Uterus (tissue), 2 donors: ENCODE results near the gene SUGCT.

Experiments used
- POLR2A ChIP-seq, 2 donors: fragments of 450-650 bp; IDR thresholded peaks; one replicate each; pipeline ENCODE4 v1.6.1; 2016; ENCODE audit warnings: antibody characterized with exemption in 2 of 2, mild to moderate bottlenecking in 1 of 2, moderate library complexity in 1 of 2
- TF ChIP-seq, protein P1 (sequence below), 4 experiments: fragments of 200-600 bp in 2 of 4; fragments of 450-650 bp in 2 of 4; sonication (generic) in 2 of 4; IDR thresholded peaks; one replicate each; pipeline ENCODE4 v1.5.1; 2016 to 2019; ENCODE audit warnings: antibody characterized with exemption in 4 of 4, mild to moderate bottlenecking in 2 of 4, moderate library complexity in 1 of 4

DNA sequence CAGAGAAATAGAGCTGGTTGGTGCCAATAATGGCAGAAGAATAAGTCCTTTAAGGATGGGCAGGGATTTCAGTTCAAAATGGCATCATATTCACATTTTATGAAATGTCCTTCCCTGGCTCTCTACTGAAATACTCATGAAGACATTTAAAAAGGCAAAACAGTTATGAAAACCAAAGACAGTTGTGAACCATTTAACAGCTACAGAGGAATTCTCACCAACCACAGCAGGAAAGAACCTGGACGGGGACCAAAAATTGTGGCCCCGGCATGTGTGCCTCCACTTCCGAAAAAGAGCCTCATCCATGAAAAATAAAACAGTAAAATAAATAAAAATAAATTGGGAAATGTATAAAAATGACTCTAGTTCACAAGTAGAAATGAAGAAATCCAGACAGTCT is 539.5 kb downstream of the SUGCT start:
- TF ChIP-seq, protein P1, sequence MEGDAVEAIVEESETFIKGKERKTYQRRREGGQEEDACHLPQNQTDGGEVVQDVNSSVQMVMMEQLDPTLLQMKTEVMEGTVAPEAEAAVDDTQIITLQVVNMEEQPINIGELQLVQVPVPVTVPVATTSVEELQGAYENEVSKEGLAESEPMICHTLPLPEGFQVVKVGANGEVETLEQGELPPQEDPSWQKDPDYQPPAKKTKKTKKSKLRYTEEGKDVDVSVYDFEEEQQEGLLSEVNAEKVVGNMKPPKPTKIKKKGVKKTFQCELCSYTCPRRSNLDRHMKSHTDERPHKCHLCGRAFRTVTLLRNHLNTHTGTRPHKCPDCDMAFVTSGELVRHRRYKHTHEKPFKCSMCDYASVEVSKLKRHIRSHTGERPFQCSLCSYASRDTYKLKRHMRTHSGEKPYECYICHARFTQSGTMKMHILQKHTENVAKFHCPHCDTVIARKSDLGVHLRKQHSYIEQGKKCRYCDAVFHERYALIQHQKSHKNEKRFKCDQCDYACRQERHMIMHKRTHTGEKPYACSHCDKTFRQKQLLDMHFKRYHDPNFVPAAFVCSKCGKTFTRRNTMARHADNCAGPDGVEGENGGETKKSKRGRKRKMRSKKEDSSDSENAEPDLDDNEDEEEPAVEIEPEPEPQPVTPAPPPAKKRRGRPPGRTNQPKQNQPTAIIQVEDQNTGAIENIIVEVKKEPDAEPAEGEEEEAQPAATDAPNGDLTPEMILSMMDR (IDR thresholded peaks at IDR 0.05): no peak
- no peak for TF ChIP-seq POLR2A (IDR thresholded peaks at IDR 0.05)
